SK-N-SH (cell line): Measurements from ENCODE around the gene THOC7. TPM values are rescaled to one million over a fixed set of nuclear protein-coding genes. Genes with fewer than 3 reads are reported as not detected.

Experiments used
- CTCF ChIA-PET: fragments of 300-600, 350-600 bp; formaldehyde crosslinking; extraction: SDS; loops from one replicate; lab custom pipeline; 2021; lab: Yijun Ruan, JAX
- POLR2A ChIA-PET: fragments of 350-600 bp; sonication (Branson Sonifier 250); formaldehyde crosslinking; extraction: SDS; loops from one replicate; lab custom pipeline; 2020; ENCODE audit warnings: antibody characterized with exemption, inconsistent platforms; lab: Yijun Ruan, JAX
- DNase-seq: peaks from one replicate; pipeline ENCODE4 v3.0.0; 2012
- H2AFZ ChIP-seq: fragments of 200-600 bp; sonication (generic); 2 replicates; pipeline ENCODE4 v1.8.1; 2016; ENCODE audit warnings: antibody characterized with exemption, mild to moderate bottlenecking, low read depth
- H3F3A ChIP-seq: fragments of 200-600 bp; sonication (generic); replicated peaks from 2 replicates; pipeline ENCODE3; 2016; ENCODE audit warnings: antibody characterized with exemption, mild to moderate bottlenecking; ENCODE audit not compliant: insufficient read depth
- H3K27ac ChIP-seq, 2 experiments: fragments of 200-500 bp in 1 of 2; fragments of 200-600 bp in 1 of 2; sonication (Bioruptor generic) in 1 of 2; sonication (generic), shearing (Covaris generic) in 1 of 2; 2 replicates each; pipeline versions ENCODE4 v1.5.1 to v1.6.1; 2014 to 2016; ENCODE audit warnings: low read depth in 2 of 2, inconsistent platforms in 1 of 2, low read length in 1 of 2, mild to moderate bottlenecking in 1 of 2, mixed read lengths in 1 of 2
- H3K27me3 ChIP-seq: fragments of 200-600 bp; sonication (generic), shearing (Covaris generic); 2 replicates; pipeline ENCODE4 v1.6.1; 2016; ENCODE audit warnings: mixed run types; ENCODE audit not compliant: insufficient read depth
- H3K36me3 ChIP-seq, 2 experiments: fragments of 200-500 bp in 1 of 2; fragments of 200-600 bp in 1 of 2; sonication (Bioruptor generic) in 1 of 2; sonication (generic) in 1 of 2; replicated peaks in 1 of 2; 2 replicates each; pipeline versions ENCODE3 to v1.5.1; 2014 to 2016; ENCODE audit warnings: low read length in 1 of 2, mild to moderate bottlenecking in 1 of 2; ENCODE audit not compliant: insufficient read depth in 2 of 2, control insufficient read depth in 1 of 2
- H3K4me1 ChIP-seq, 2 experiments: fragments of 200-500 bp in 1 of 2; fragments of 200-600 bp in 1 of 2; sonication (Bioruptor generic) in 1 of 2; sonication (generic), shearing (Covaris generic) in 1 of 2; 2 replicates each; pipeline versions ENCODE4 v1.5.1 to v1.6.1; 2014 to 2016; ENCODE audit warnings: low read depth in 1 of 2, low read length in 1 of 2, mixed run types in 1 of 2; ENCODE audit not compliant: insufficient read depth in 2 of 2, control insufficient read depth in 1 of 2
- H3K4me2 ChIP-seq: fragments of 200-600 bp; sonication (generic), shearing (Covaris generic); 2 replicates; pipeline ENCODE4 v1.6.1; 2017; ENCODE audit warnings: mixed run types
- H3K4me3 ChIP-seq, 2 experiments: fragments of 200-500 bp in 1 of 2; fragments of 200-600 bp in 1 of 2; sonication (Bioruptor generic) in 1 of 2; sonication (generic), shearing (Covaris generic) in 1 of 2; 2 replicates each; pipeline versions ENCODE4 v1.5.1 to v1.8.1; 2014 to 2016; ENCODE audit warnings: low read depth in 2 of 2, inconsistent platforms in 1 of 2, low read length in 1 of 2, mild to moderate bottlenecking in 1 of 2, mixed read lengths in 1 of 2, moderate library complexity in 1 of 2
- H3K79me2 ChIP-seq: fragments of 200-600 bp; sonication (generic); 2 replicates; pipeline ENCODE4 v1.8.1; 2017; ENCODE audit warnings: mild to moderate bottlenecking; ENCODE audit not compliant: insufficient read depth
- H3K9ac ChIP-seq: fragments of 200-600 bp; sonication (generic); 2 replicates; pipeline ENCODE4 v1.6.1; 2017; ENCODE audit warnings: mixed run types
- H3K9me2 ChIP-seq: fragments of 200-600 bp; sonication (generic); 2 replicates; pipeline ENCODE4 v1.6.1; 2017; ENCODE audit warnings: mixed run types
- H3K9me3 ChIP-seq: fragments of 200-600 bp; sonication (generic); 2 replicates; pipeline ENCODE4 v1.6.1; 2017; ENCODE audit warnings: mixed run types, mild to moderate bottlenecking, moderate library complexity
- H4K20me1 ChIP-seq: fragments of 200-600 bp; sonication (generic); 2 replicates; pipeline ENCODE4 v1.6.1; 2017; ENCODE audit warnings: mild to moderate bottlenecking, mixed run types; ENCODE audit not compliant: insufficient read depth
- CTCF ChIP-seq: fragments of 200-600 bp; sonication (generic); IDR thresholded peaks from 2 replicates; pipeline ENCODE4 v1.6.1; 2017; ENCODE audit warnings: antibody characterized with exemption, mild to moderate bottlenecking, moderate library complexity
- FOSL2 ChIP-seq: IDR thresholded peaks from 2 replicates; pipeline ENCODE4 v1.4.0; 2012; ENCODE audit warnings: low read depth, mild to moderate bottlenecking, moderate library complexity, borderline replicate concordance
- JUND ChIP-seq: IDR thresholded peaks from 2 replicates; pipeline ENCODE4 v1.4.0; 2012
- NFIC ChIP-seq: IDR thresholded peaks from 2 replicates; pipeline ENCODE4 v1.4.0; 2012; ENCODE audit warnings: borderline replicate concordance
- WGBS: methylation state at CpG from one replicate; pipeline ENCODE4 v1.1.6; 2017; ENCODE audit warnings: low lambda C conversion rate; 5-methylcytosine and 5-hydroxymethylcytosine counted together
- polyA plus RNA-seq, 3 experiments: library from polyadenylated mRNA; depleted of rRNA; stranded (reverse); fragments of >200 nt; gene quantifications; 2 replicates each; pipeline ENCODE4 v1.2.3, GENCODE V29; 2012
- TF ChIP-seq, protein P1 (sequence below): IDR thresholded peaks from 2 replicates; pipeline ENCODE4; 2012

Gene THOC7
- polyA plus RNA-seq, 1 of the 3 experiments (the other 2 are of a cell fraction), result 35.6 TPM

GRCh38 chr3:63841704-63842103, 21.9 kb downstream of the THOC7 start:
- Histone ChIP-seq H3K27ac (no peak overlapping the region), H3K79me2 (peaks cover 31% of the 10 kb centered on the region; the same call in 1 of the 2 replicates), H3K9me3 (no peaks in the 10 kb centered on the region), H3K36me3 (peaks cover 11 to 15% of the 10 kb centered on the region in 2 experiments), H2AFZ (no peak overlapping the region), H3F3A (no peaks in the 10 kb centered on the region), H3K9me2 (no peaks in the 10 kb centered on the region), H3K27me3 (no peaks in the 10 kb centered on the region), H3K9ac (no peak overlapping the region), H4K20me1 (no peaks in the 10 kb centered on the region), H3K4me2 (no peak overlapping the region), H3K4me1 (no peaks in the 10 kb centered on the region; a peak in 1 of 4 replicates), H3K4me3 (no peak overlapping the region)
- ChIA-PET POLR2A (no interaction called here), CTCF (interaction anchor here (0.7 to 1.0 kb wide), 2 partner anchors 492 to 1083 kb away, joined by 3 to 5 read pairs; no protein-coding TSS in a partner anchor)
- no peak for DNase-seq
- no peak for TF ChIP-seq NFIC
- WGBS, result 2% methylated on average over 1 of the region's 1 CpG

DNA sequence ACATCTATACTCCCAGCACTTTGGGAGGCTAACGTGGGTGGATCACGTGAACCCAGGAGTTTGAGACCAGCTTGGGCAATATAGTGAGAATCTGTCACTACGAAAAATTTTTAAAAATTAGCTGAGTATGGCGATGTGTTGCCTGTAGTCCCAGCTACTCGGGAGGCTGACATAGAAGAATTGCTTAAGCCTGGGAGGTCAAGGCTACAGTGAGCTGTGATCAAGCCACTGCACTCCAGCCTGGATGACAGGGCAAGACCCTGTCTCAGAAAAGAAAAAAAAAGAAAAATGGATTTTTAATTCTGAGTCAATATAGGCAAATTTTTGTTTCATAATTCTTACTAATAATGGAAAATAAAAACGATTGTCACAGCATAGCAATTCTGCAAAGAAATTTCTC, 31.2 kb downstream of the THOC7 start:
- Histone ChIP-seq H3K9ac (no peak overlapping the region), H3K9me3 (no peaks in the 10 kb centered on the region), H3K27me3 (no peaks in the 10 kb centered on the region), H3K79me2 (no peaks in the 10 kb centered on the region), H3K4me3 (no peak overlapping the region), H3K4me1 (no peaks in the 10 kb centered on the region), H3F3A (no peaks in the 10 kb centered on the region), H4K20me1 (no peaks in the 10 kb centered on the region), H2AFZ (no peak overlapping the region), H3K9me2 (no peaks in the 10 kb centered on the region), H3K27ac (no peak overlapping the region), H3K4me2 (no peak overlapping the region), H3K36me3 (peaks cover 54 to 76% of the 10 kb centered on the region in 2 experiments)
- POLR2A ChIA-PET, result no interaction called here
- CTCF ChIA-PET, result interaction anchor here (1.0 to 7.2 kb wide), 2 partner anchors 14 to 170 kb away, joined by 3 to 38 read pairs; partner anchors contain the start of gene C3orf49
- 93% methylated on average over 6 of the region's 6 CpGs for WGBS
- DNase-seq, result no peak
- TF ChIP-seq, protein P1, sequence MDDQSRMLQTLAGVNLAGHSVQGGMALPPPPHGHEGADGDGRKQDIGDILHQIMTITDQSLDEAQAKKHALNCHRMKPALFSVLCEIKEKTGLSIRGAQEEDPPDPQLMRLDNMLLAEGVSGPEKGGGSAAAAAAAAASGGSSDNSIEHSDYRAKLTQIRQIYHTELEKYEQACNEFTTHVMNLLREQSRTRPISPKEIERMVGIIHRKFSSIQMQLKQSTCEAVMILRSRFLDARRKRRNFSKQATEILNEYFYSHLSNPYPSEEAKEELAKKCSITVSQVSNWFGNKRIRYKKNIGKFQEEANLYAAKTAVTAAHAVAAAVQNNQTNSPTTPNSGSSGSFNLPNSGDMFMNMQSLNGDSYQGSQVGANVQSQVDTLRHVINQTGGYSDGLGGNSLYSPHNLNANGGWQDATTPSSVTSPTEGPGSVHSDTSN, result no peak
- TF ChIP-seq JUND (no peak), CTCF (no peak)

- 95% methylated on average over 6 of the region's 6 CpGs for WGBS
- H3K4me2 ChIP-seq, result no peak overlapping the region
- no peaks in the 10 kb centered on the region for H4K20me1 ChIP-seq
- ChIA-PET POLR2A (interaction anchor here (0.6 kb wide), 1 partner anchor 23 kb away, joined by 5 read pairs; no protein-coding TSS in a partner anchor), CTCF (interaction anchor here (0.9 to 7.2 kb wide), 4 partner anchors 9 to 480 kb away, joined by 3 to 38 read pairs (median 18); partner anchors contain the start of gene C3orf49)
- no peaks in the 10 kb centered on the region for H3K79me2 ChIP-seq
- H3K4me1 ChIP-seq, result no peaks in the 10 kb centered on the region
- peaks cover 39 to 63% of the 10 kb centered on the region in 2 experiments for H3K36me3 ChIP-seq
- no peak for DNase-seq
- no peaks in the 10 kb centered on the region for H3K27me3 ChIP-seq
- no peak overlapping the region for H2AFZ ChIP-seq
- no peak for TF ChIP-seq FOSL2
- H3K27ac ChIP-seq, result no peak overlapping the region
- H3K4me3 ChIP-seq, result no peak overlapping the region
- H3K9me3 ChIP-seq, result no peaks in the 10 kb centered on the region
- H3F3A ChIP-seq, result no peaks in the 10 kb centered on the region
- H3K9me2 ChIP-seq, result no peaks in the 10 kb centered on the region
- H3K9ac ChIP-seq, result no peak overlapping the region
These were observed 33.1 kb downstream of the THOC7 start for GRCh38 chr3:63830526-63830925.
